GM19025 (cell line): ENCODE results near the gene RSBN1.
"Not testable (repeated sequence)": the region's sequence is repeated elsewhere in the genome, so short reads cannot be mapped to it uniquely, and the experiment has no call there.

ENCODE experiments used
- ATAC-seq: cut with Tn5 transposase; IDR thresholded peaks from one replicate; pipeline ENCODE4 v1.9.1; 2021; ENCODE audit warnings: mild to moderate bottlenecking, low read depth, moderate library complexity; ENCODE audit not compliant: unreplicated experiment

RSBN1 gene

GRCh38 chr1:113749402-113749801, 62.9 kb downstream of the RSBN1 start:
- ATAC-seq, result no peak

GRCh38 chr1:113747376-113747775, 64.9 kb downstream of the RSBN1 start:
- no peak for ATAC-seq

GRCh38 chr1:113745425-113745824, 66.9 kb downstream of the RSBN1 start:
- no peak for ATAC-seq

GRCh38 chr1:113744114-113744513, 68.2 kb downstream of the RSBN1 start:
- no peak for ATAC-seq

GRCh38 chr1:113742515-113742914, 69.8 kb downstream of the RSBN1 start:
- no peak for ATAC-seq

- ATAC-seq, result no peak
Measured at GRCh38 chr1:113734357-113735055, 77.8 kb downstream of the RSBN1 start.

- ATAC-seq, result no peak
Measured at GRCh38 chr1:113732802-113733201, 79.5 kb downstream of the RSBN1 start.

- ATAC-seq, result no peak
Measured at GRCh38 chr1:113721010-113721409, 91.3 kb downstream of the RSBN1 start.

GRCh38 chr1:113718621-113719020, 93.7 kb downstream of the RSBN1 start:
- not testable (repeated sequence) for ATAC-seq

- ATAC-seq, result not testable (repeated sequence)
Measured at GRCh38 chr1:113717506-113717905, 94.8 kb downstream of the RSBN1 start.

GRCh38 chr1:113714606-113715269, 97.5 kb downstream of the RSBN1 start:
- no peak for ATAC-seq
